DND-41 (cell line): ENCODE measurements around the gene ELMOD3.
A peak's percentile ranks its signal among the peaks of the same experiment; 100 is the strongest.

Source experiments
- ATAC-seq: fragments of 200-7000 bp; cut with Tn5 transposase; 3 replicates; pipeline ENCODE4 v1.9.1; 2021; ENCODE audit warnings: low read depth; ENCODE audit not compliant: insufficient read depth
- DNase-seq: peaks from one replicate; pipeline ENCODE4 v3.0.0-alpha.2; 2020
- H2AFZ ChIP-seq: 2 replicates; pipeline ENCODE4 v1.6.0; 2012; ENCODE audit warnings: low read depth, low read length
- H3K27ac ChIP-seq: 2 replicates; pipeline ENCODE4 v1.5.1; 2012; ENCODE audit warnings: low read length, inconsistent platforms
- H3K27me3 ChIP-seq: fragments of 200-600 bp; sonication (generic); 2 replicates; pipeline ENCODE4 v1.6.0; 2012; ENCODE audit warnings: low read length, mild to moderate bottlenecking, inconsistent platforms; ENCODE audit not compliant: insufficient read depth, poor library complexity
- H3K36me3 ChIP-seq: 2 replicates; pipeline ENCODE4 v1.5.1; 2012; ENCODE audit warnings: low read length, inconsistent platforms; ENCODE audit not compliant: insufficient read depth
- H3K4me1 ChIP-seq: 2 replicates; pipeline ENCODE4 v1.5.1; 2012; ENCODE audit warnings: mild to moderate bottlenecking, low read length; ENCODE audit not compliant: insufficient read depth
- H3K4me2 ChIP-seq: 2 replicates; pipeline ENCODE4 v1.6.0; 2012; ENCODE audit warnings: mild to moderate bottlenecking, moderate library complexity, low read length, inconsistent platforms; ENCODE audit not compliant: insufficient read depth
- H3K4me3 ChIP-seq, 2 experiments: fragments of 200-600 bp in 1 of 2; shearing (Covaris generic) in 1 of 2; 2 replicates each; pipeline ENCODE4 v1.5.1; 2012 to 2016; ENCODE audit warnings: inconsistent platforms in 2 of 2, low read length in 2 of 2, mild to moderate bottlenecking in 2 of 2, low read depth in 1 of 2, moderate library complexity in 1 of 2
- H3K79me2 ChIP-seq: 2 replicates; pipeline ENCODE4 v1.6.0; 2012; ENCODE audit warnings: low read length, inconsistent platforms; ENCODE audit not compliant: insufficient read depth
- H3K9ac ChIP-seq: 2 replicates; pipeline ENCODE4 v1.6.0; 2012; ENCODE audit warnings: low read depth, mild to moderate bottlenecking, inconsistent platforms, low read length, moderate library complexity
- H3K9me3 ChIP-seq: 2 replicates; pipeline ENCODE4 v1.5.1; 2012; ENCODE audit warnings: low read length, moderate library complexity, mild to moderate bottlenecking, inconsistent platforms; ENCODE audit not compliant: insufficient read depth, severe bottlenecking
- H4K20me1 ChIP-seq: 2 replicates; pipeline ENCODE4 v1.6.0; 2012; ENCODE audit warnings: low read length; ENCODE audit not compliant: insufficient read depth
- CTCF ChIP-seq: IDR thresholded peaks from 2 replicates; pipeline ENCODE4 v1.5.1; 2012; ENCODE audit warnings: borderline replicate concordance, low read length, moderate library complexity, mild to moderate bottlenecking; ENCODE audit not compliant: poor library complexity, severe bottlenecking; ENCODE audit errors: extremely low read depth
- EZH2 ChIP-seq: IDR thresholded peaks from 3 replicates; pipeline ENCODE4 v1.6.1; 2012; ENCODE audit warnings: borderline replicate concordance, low read depth, mild to moderate bottlenecking, moderate library complexity, low read length, inconsistent platforms; ENCODE audit not compliant: severe bottlenecking

The ELMOD3 gene

GRCh38 chr2:85388878-85389538, 34.4 kb downstream of the ELMOD3 start:
- Histone ChIP-seq H3K27ac (no peak overlapping the region), H3K27me3 (no peaks in the 10 kb centered on the region), H3K36me3 (peaks cover 67% of the 10 kb centered on the region), H3K9me3 (no peaks in the 10 kb centered on the region), H3K9ac (no peak overlapping the region), H4K20me1 (no peaks in the 10 kb centered on the region), H3K79me2 (no peaks in the 10 kb centered on the region), H3K4me1 (no peaks in the 10 kb centered on the region), H2AFZ (no peak overlapping the region), H3K4me3 (no peak overlapping the region), H3K4me2 (no peak overlapping the region)
- DNase-seq (no peak), ATAC-seq (no peak)
- no peak for TF ChIP-seq CTCF
- no peak for TF ChIP-seq EZH2

GRCh38 chr2:85390941-85391669, 36.5 kb downstream of the ELMOD3 start:
- Histone ChIP-seq H3K4me1 (no peaks in the 10 kb centered on the region), H3K4me2 (no peak overlapping the region), H3K27ac (peak overlapping the region; percentile 56), H3K36me3 (peaks cover 76% of the 10 kb centered on the region), H3K9ac (no peak overlapping the region; the same call in 1 of the 2 replicates), H3K27me3 (no peaks in the 10 kb centered on the region), H3K4me3 (no peak overlapping the region), H2AFZ (no peak overlapping the region), H3K79me2 (no peaks in the 10 kb centered on the region), H3K9me3 (no peaks in the 10 kb centered on the region), H4K20me1 (no peaks in the 10 kb centered on the region)
- TF ChIP-seq EZH2 = no peak
- TF ChIP-seq CTCF = peak; percentile 93
- peak; percentile 84 for ATAC-seq
- peak; percentile 74 for DNase-seq

GRCh38 chr2:85393836-85394235, 39.3 kb downstream of the ELMOD3 start:
- no peaks in the 10 kb centered on the region for H3K79me2 ChIP-seq
- no peaks in the 10 kb centered on the region for H4K20me1 ChIP-seq
- peak overlapping the region; percentile 61 for H3K27ac ChIP-seq
- H2AFZ ChIP-seq = no peak overlapping the region
- no peak overlapping the region for H3K4me3 ChIP-seq
- H3K27me3 ChIP-seq = no peaks in the 10 kb centered on the region
- no peak overlapping the region for H3K9ac ChIP-seq
- H3K4me2 ChIP-seq = no peak overlapping the region
- ATAC-seq (no peak), DNase-seq (no peak)
- H3K4me1 ChIP-seq = no peaks in the 10 kb centered on the region
- H3K36me3 ChIP-seq = peaks cover 87% of the 10 kb centered on the region
- TF ChIP-seq EZH2 (no peak), CTCF (no peak)
- H3K9me3 ChIP-seq = no peaks in the 10 kb centered on the region
